GM19467 (cell line): ENCODE results near the gene DIP2C.

ENCODE experiments used
- ATAC-seq: cut with Tn5 transposase; IDR thresholded peaks from one replicate; pipeline ENCODE4 v1.9.1; 2021; ENCODE audit warnings: mild to moderate bottlenecking, moderate library complexity; ENCODE audit not compliant: unreplicated experiment

DIP2C gene

GRCh38 chr10:559767-560047 is 129.8 kb downstream of the DIP2C start:
- ATAC-seq, result no peak

- no peak for ATAC-seq
Observed at GRCh38 chr10:558891-559766, 130.3 kb downstream of the DIP2C start.

- ATAC-seq, result no peak
Observed at GRCh38 chr10:558364-558763, 131.1 kb downstream of the DIP2C start.

GRCh38 chr10:557792-558328 is 131.6 kb downstream of the DIP2C start:
- ATAC-seq, result no peak

GRCh38 chr10:556971-557637 is 132.4 kb downstream of the DIP2C start:
- ATAC-seq, result no peak

- no peak for ATAC-seq
Observed at GRCh38 chr10:555682-556350, 133.7 kb downstream of the DIP2C start.

GRCh38 chr10:555281-555680 is 134.2 kb downstream of the DIP2C start:
- no peak for ATAC-seq

- no peak for ATAC-seq
Observed at GRCh38 chr10:554182-554848, 135.2 kb downstream of the DIP2C start.

GRCh38 chr10:553233-553632 is 136.2 kb downstream of the DIP2C start:
- ATAC-seq, result no peak

- no peak for ATAC-seq
Observed at GRCh38 chr10:552679-553078, 136.8 kb downstream of the DIP2C start.

GRCh38 chr10:551373-552252 is 137.9 kb downstream of the DIP2C start:
- no peak for ATAC-seq

- ATAC-seq, result no peak
Observed at GRCh38 chr10:550665-551372, 138.6 kb downstream of the DIP2C start.

GRCh38 chr10:549391-549790 is 140.1 kb downstream of the DIP2C start:
- no peak for ATAC-seq

- ATAC-seq, result no peak
Observed at GRCh38 chr10:548238-548901, 141.1 kb downstream of the DIP2C start.

- ATAC-seq, result no peak
Observed at GRCh38 chr10:547591-548081, 141.8 kb downstream of the DIP2C start.

GRCh38 chr10:546971-547590 is 142.4 kb downstream of the DIP2C start:
- no peak for ATAC-seq

- ATAC-seq, result no peak
Observed at GRCh38 chr10:546451-546850, 143.0 kb downstream of the DIP2C start.
